ENCODE measurements around the gene WNT3A.

WNT3A gene

GRCh38 chr1:228022571-228023293, 15.9 kb downstream of the WNT3A start:
- no peaks in the 10 kb centered on the region for H3K27me3 ChIP-seq (ENCODE audit: insufficient read depth, low read depth, severe bottlenecking)
- H3K36me3 ChIP-seq, result no peaks in the 10 kb centered on the region
- no peak overlapping the region for H3K27ac ChIP-seq
- no peak for DNase-seq
- H3K4me3 ChIP-seq (ENCODE audit: low read depth, low read length), result no peak overlapping the region
- TF ChIP-seq CTCF (IDR thresholded peaks at IDR 0.05; ENCODE audit: low read depth, low read length), result no peak
- no peaks in the 10 kb centered on the region for H3K9me3 ChIP-seq (ENCODE audit: severe bottlenecking)

GRCh38 chr1:228023294-228023639, 16.5 kb downstream of the WNT3A start:
- no peak overlapping the region for H3K27ac ChIP-seq
- DNase-seq, result no peak
- H3K9me3 ChIP-seq (ENCODE audit: severe bottlenecking), result no peaks in the 10 kb centered on the region
- H3K4me3 ChIP-seq (ENCODE audit: low read depth, low read length), result no peak overlapping the region
- H3K27me3 ChIP-seq (ENCODE audit: insufficient read depth, low read depth, severe bottlenecking), result no peaks in the 10 kb centered on the region
- TF ChIP-seq CTCF (IDR thresholded peaks at IDR 0.05; ENCODE audit: low read depth, low read length), result no peak
- H3K36me3 ChIP-seq, result no peaks in the 10 kb centered on the region

- no peak overlapping the region for H3K4me3 ChIP-seq (ENCODE audit: low read depth, low read length)
- no peak for TF ChIP-seq CTCF (IDR thresholded peaks at IDR 0.05; ENCODE audit: low read depth, low read length)
- H3K27me3 ChIP-seq (ENCODE audit: insufficient read depth, low read depth, severe bottlenecking), result no peaks in the 10 kb centered on the region
- H3K36me3 ChIP-seq, result no peaks in the 10 kb centered on the region
- DNase-seq, result no peak
- no peaks in the 10 kb centered on the region for H3K9me3 ChIP-seq (ENCODE audit: severe bottlenecking)
- H3K27ac ChIP-seq, result no peak overlapping the region
These were observed 22.5 kb downstream of the WNT3A start for GRCh38 chr1:228029281-228029680.

GRCh38 chr1:228030451-228031201, 23.8 kb downstream of the WNT3A start:
- H3K27me3 ChIP-seq (ENCODE audit: insufficient read depth, low read depth, severe bottlenecking), result no peaks in the 10 kb centered on the region
- TF ChIP-seq CTCF (IDR thresholded peaks at IDR 0.05; ENCODE audit: low read depth, low read length), result no peak
- no peak overlapping the region for H3K27ac ChIP-seq
- no peak for DNase-seq
- H3K9me3 ChIP-seq (ENCODE audit: severe bottlenecking), result no peaks in the 10 kb centered on the region
- no peaks in the 10 kb centered on the region for H3K36me3 ChIP-seq
- H3K4me3 ChIP-seq (ENCODE audit: low read depth, low read length), result no peak overlapping the region

- Histone ChIP-seq H3K27ac (no peak overlapping the region), H3K36me3 (no peaks in the 10 kb centered on the region), H3K27me3 (ENCODE audit: insufficient read depth, low read depth, severe bottlenecking) (no peaks in the 10 kb centered on the region), H3K9me3 (ENCODE audit: severe bottlenecking) (no peaks in the 10 kb centered on the region), H3K4me3 (ENCODE audit: low read depth, low read length) (no peak overlapping the region)
- no peak for DNase-seq
- 0 out of 2 replicates have a peak, but pooled peaks have one; percentile 8 for TF ChIP-seq CTCF (IDR thresholded peaks at IDR 0.05; ENCODE audit: low read depth, low read length)
These were observed 24.6 kb downstream of the WNT3A start for GRCh38 chr1:228031276-228031995.
